Measurements from ENCODE around the gene SAMD11.

DNA sequence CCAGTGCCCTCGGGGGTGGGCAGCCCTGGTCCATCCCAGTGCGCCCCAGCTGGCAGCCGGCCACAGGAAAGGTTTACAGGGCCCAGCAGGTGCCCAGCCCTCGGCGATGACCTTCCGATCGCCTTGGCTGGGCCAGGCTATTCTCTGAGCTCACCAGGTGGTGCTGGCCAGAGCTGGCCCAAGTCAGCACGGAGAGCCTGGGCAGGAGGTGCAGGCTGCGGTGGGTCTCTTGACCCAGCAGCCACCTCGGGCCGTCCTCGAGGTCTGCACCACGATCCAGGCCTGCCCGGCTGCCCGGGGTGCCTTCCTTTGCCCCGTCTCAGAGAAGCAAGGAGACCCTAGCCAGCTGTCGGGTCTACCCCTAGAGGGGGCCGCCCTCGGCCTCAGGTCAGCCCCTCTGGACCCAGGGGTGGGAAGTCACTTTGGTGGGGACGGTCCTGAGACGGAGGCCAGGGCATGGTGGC is 57.8 kb downstream of the SAMD11 start:
- TF ChIP-seq, protein P1, sequence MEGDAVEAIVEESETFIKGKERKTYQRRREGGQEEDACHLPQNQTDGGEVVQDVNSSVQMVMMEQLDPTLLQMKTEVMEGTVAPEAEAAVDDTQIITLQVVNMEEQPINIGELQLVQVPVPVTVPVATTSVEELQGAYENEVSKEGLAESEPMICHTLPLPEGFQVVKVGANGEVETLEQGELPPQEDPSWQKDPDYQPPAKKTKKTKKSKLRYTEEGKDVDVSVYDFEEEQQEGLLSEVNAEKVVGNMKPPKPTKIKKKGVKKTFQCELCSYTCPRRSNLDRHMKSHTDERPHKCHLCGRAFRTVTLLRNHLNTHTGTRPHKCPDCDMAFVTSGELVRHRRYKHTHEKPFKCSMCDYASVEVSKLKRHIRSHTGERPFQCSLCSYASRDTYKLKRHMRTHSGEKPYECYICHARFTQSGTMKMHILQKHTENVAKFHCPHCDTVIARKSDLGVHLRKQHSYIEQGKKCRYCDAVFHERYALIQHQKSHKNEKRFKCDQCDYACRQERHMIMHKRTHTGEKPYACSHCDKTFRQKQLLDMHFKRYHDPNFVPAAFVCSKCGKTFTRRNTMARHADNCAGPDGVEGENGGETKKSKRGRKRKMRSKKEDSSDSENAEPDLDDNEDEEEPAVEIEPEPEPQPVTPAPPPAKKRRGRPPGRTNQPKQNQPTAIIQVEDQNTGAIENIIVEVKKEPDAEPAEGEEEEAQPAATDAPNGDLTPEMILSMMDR (IDR thresholded peaks at IDR 0.05) = no peak
- TF ChIP-seq EP300 (IDR thresholded peaks at IDR 0.05; ENCODE audit: low read depth) = no peak
- TF ChIP-seq POLR2AphosphoS5 (IDR thresholded peaks at IDR 0.05) = no peak

Data from transverse colon (tissue), 4 donors.